Bronchial epithelial cell (primary cell): ENCODE data around the gene IL6R. TPM values are rescaled to one million over a fixed set of nuclear protein-coding genes. Genes with fewer than 3 reads are reported as not detected.

Experiments used
- DNase-seq: peaks from one replicate; pipeline ENCODE4 v3.0.0-alpha.2; 2010; ENCODE audit warnings: low read depth
- FAIRE-seq: peaks from 2 replicates; lab custom pipeline; 2011; peaks lifted over from hg19 to GRCh38; lab: Jason Lieb, UNC
- H3K27me3 ChIP-seq: 2 replicates; pipeline ENCODE4 v1.5.1; 2011; ENCODE audit warnings: low read length; ENCODE audit not compliant: control insufficient read depth, insufficient read depth
- H3K36me3 ChIP-seq: 2 replicates; pipeline ENCODE4 v1.5.1; 2011; ENCODE audit warnings: low read length; ENCODE audit not compliant: control insufficient read depth, insufficient read depth
- H3K4me3 ChIP-seq: 2 replicates; pipeline ENCODE4 v1.5.1; 2011; ENCODE audit warnings: mild to moderate bottlenecking, low read depth, low read length, control low read depth
- CTCF ChIP-seq: IDR thresholded peaks from 2 replicates; pipeline ENCODE4 v1.5.1; 2011; ENCODE audit warnings: mild to moderate bottlenecking, moderate library complexity, low read length, control low read depth, inconsistent platforms; ENCODE audit not compliant: insufficient read depth, severe bottlenecking
- total RNA-seq: library from RNA; depleted of rRNA; stranded (reverse); fragments of >200 nt; gene quantifications from 2 replicates; pipeline ENCODE4 v1.2.1, GENCODE V29; 2014

Gene IL6R
- total RNA-seq, 1 donor from 2014 or later: 47.9 TPM

- H3K36me3 ChIP-seq: no peaks in the 10 kb centered on the region
- DNase-seq (no peak), FAIRE-seq (no peak)
- H3K4me3 ChIP-seq: no peak overlapping the region
- no peak for TF ChIP-seq CTCF
- H3K27me3 ChIP-seq: peaks cover 16% of the 10 kb centered on the region
These were observed 91.2 kb downstream of the IL6R start for GRCh38 chr1:154496383-154496782.

GRCh38 chr1:154497026-154497806, 92.1 kb downstream of the IL6R start:
- Histone ChIP-seq H3K4me3 (no peak overlapping the region), H3K36me3 (no peaks in the 10 kb centered on the region), H3K27me3 (peaks cover 16% of the 10 kb centered on the region)
- TF ChIP-seq CTCF: no peak
- FAIRE-seq (no peak), DNase-seq (peak; percentile 12)

GRCh38 chr1:154499446-154499845, 94.3 kb downstream of the IL6R start:
- TF ChIP-seq CTCF: no peak
- Histone ChIP-seq H3K4me3 (no peak overlapping the region), H3K36me3 (no peaks in the 10 kb centered on the region), H3K27me3 (peaks cover 19% of the 10 kb centered on the region)
- DNase-seq: peak; percentile 8
- no peak for FAIRE-seq

- H3K4me3 ChIP-seq: no peak overlapping the region
- no peaks in the 10 kb centered on the region for H3K36me3 ChIP-seq
- FAIRE-seq (no peak), DNase-seq (no peak)
- peaks cover 19% of the 10 kb centered on the region for H3K27me3 ChIP-seq
- TF ChIP-seq CTCF: no peak
These were observed 95.4 kb downstream of the IL6R start for GRCh38 chr1:154500533-154500932.

GRCh38 chr1:154501423-154502065, 96.4 kb downstream of the IL6R start:
- no peak for FAIRE-seq
- no peak for DNase-seq
- Histone ChIP-seq H3K27me3 (peaks cover 21% of the 10 kb centered on the region), H3K36me3 (no peaks in the 10 kb centered on the region), H3K4me3 (peak overlapping the region; percentile 19)
- no peak for TF ChIP-seq CTCF
